ENCODE measurements around the gene NRGN.

Gene NRGN

GRCh38 chr11:124788521-124788920 is 48.8 kb downstream of the NRGN start:
- no peak for DNase-seq (ENCODE audit: low read depth, low spot score)

GRCh38 chr11:124791626-124792341 is 52.0 kb downstream of the NRGN start:
- no peak for DNase-seq (ENCODE audit: low read depth, low spot score)

- no peak for DNase-seq (ENCODE audit: low read depth, low spot score)
These were observed 53.9 kb downstream of the NRGN start for GRCh38 chr11:124793466-124794278.

GRCh38 chr11:124796312-124796711 is 56.6 kb downstream of the NRGN start:
- no peak for DNase-seq (ENCODE audit: low read depth, low spot score)
